K562 (cell line): ENCODE measurements around the gene SENP3. TPM values are rescaled to one million over a fixed set of nuclear protein-coding genes. Genes with fewer than 3 reads are reported as not detected.

Source experiments
- BHLHE40 ChIP-seq: IDR thresholded peaks from 2 replicates; pipeline ENCODE4 v1.6.1; 2011; ENCODE audit warnings: low read length, improper control_type of control experiment
- CHD1 ChIP-seq: fragments of 200-600 bp; sonication (generic); IDR thresholded peaks from one replicate; pipeline ENCODE4 v1.6.1; 2012; ENCODE audit warnings: mild to moderate bottlenecking, moderate library complexity, low read length, inconsistent platforms
- CSDE1 ChIP-seq, 2 experiments: fragments of 450-650 bp; IDR thresholded peaks; 2 replicates each; pipeline ENCODE4 v1.6.1; 2016; ENCODE audit warnings: mild to moderate bottlenecking in 1 of 2
- ELF2 ChIP-seq: fragments of 250-450 bp; sonication (Bioruptor Pico); IDR thresholded peaks from 2 replicates; pipeline ENCODE4 v1.5.0; 2021; ENCODE audit warnings: mild to moderate bottlenecking
- POLR3A ChIP-seq: IDR thresholded peaks from 2 replicates; pipeline ENCODE4 v1.6.1; 2011; ENCODE audit warnings: borderline replicate concordance, mild to moderate bottlenecking, moderate library complexity; ENCODE audit not compliant: insufficient read length, insufficient read depth; ENCODE audit errors: extremely low read depth
- PYGO2 ChIP-seq: fragments of 450-650 bp; IDR thresholded peaks from 2 replicates; pipeline ENCODE4 v1.6.1; 2016; ENCODE audit warnings: mild to moderate bottlenecking, missing genetic modification characterization, moderate library complexity, missing compliant biosample characterization
- RFX5 ChIP-seq: IDR thresholded peaks from 2 replicates; pipeline ENCODE4 v1.6.1; 2011; ENCODE audit warnings: low read depth, mild to moderate bottlenecking, improper control_type of control experiment, low read length
- TOE1 ChIP-seq, 2 experiments: fragments of 450-650 bp in 1 of 2; sonication (generic) in 1 of 2; formaldehyde crosslinking in 1 of 2; IDR thresholded peaks; 2 replicates each; pipeline versions ENCODE4 v1.7.1 to v1.8.0; 2016 to 2022; ENCODE audit warnings: borderline replicate concordance in 2 of 2, mild to moderate bottlenecking in 2 of 2, antibody characterized with exemption in 1 of 2, inconsistent platforms in 1 of 2, low read depth in 1 of 2, missing genetic modification reagents in 1 of 2, moderate library complexity in 1 of 2
- ZBTB7A ChIP-seq: IDR thresholded peaks from 2 replicates; pipeline ENCODE4 v1.6.1; 2011; ENCODE audit warnings: low read depth, mild to moderate bottlenecking, low read length, moderate library complexity, borderline replicate concordance; ENCODE audit not compliant: control insufficient read depth
- ZNF140 ChIP-seq: fragments of 250-450 bp; sonication (Bioruptor Pico); IDR thresholded peaks from 2 replicates; pipeline ENCODE4 v1.8.0; 2021; ENCODE audit warnings: moderate library complexity, mild to moderate bottlenecking, inconsistent platforms
- ZNF431 ChIP-seq: sonication (generic); formaldehyde crosslinking; IDR thresholded peaks from 2 replicates; pipeline ENCODE4 v1.8.0; 2022; ENCODE audit warnings: mild to moderate bottlenecking, missing genetic modification reagents
- ZNF75A ChIP-seq: fragments of 450-650 bp; formaldehyde crosslinking; IDR thresholded peaks from 2 replicates; pipeline ENCODE4 v1.4.0; 2020; ENCODE audit warnings: mild to moderate bottlenecking
- ZSCAN29 ChIP-seq: fragments of 450-650 bp; IDR thresholded peaks from 2 replicates; pipeline ENCODE4 v1.6.1; 2017
- polyA plus RNA-seq, 8 experiments: library from polyadenylated mRNA; depleted of rRNA in 4 of 8; stranded (reverse) in 5 of 8; unstranded in 3 of 8; fragments of >200 nt; fragmentation: Nextera tagmentation in 2 of 8; fragmentation: Illumina TruSeq in 1 of 8; extraction: Ambion mirVana in 2 of 8; extraction: Trizol in 1 of 8; gene quantifications; 2 replicates each; pipeline versions ENCODE4 v1.2.1 to v1.2.3, GENCODE V29; 2011 to 2014; ENCODE audit warnings: inconsistent platforms in 1 of 8, missing spikeins in 1 of 8
- total RNA-seq, 7 experiments: library from RNA; depleted of rRNA in 6 of 7; stranded (reverse); fragments of >200 nt in 6 of 7; fragmentation: Illumina TruSeq in 2 of 7; extraction: Trizol in 2 of 7; gene quantifications; 2 replicates each; pipeline versions ENCODE4 v1.2.1 to v1.2.3, GENCODE V29; 2011 to 2021; ENCODE audit warnings: low replicate concordance in 1 of 7
- TF ChIP-seq, protein P1 (sequence below): sonication (generic); formaldehyde crosslinking; IDR thresholded peaks from 2 replicates; pipeline ENCODE4 v1.8.1; 2023; ENCODE audit warnings: missing genetic modification reagents, mild to moderate bottlenecking, borderline replicate concordance
- TF ChIP-seq, protein P2 (sequence below): fragments of 450-650 bp; formaldehyde crosslinking; IDR thresholded peaks from 2 replicates; pipeline ENCODE4 v1.4.0; 2020; ENCODE audit warnings: mild to moderate bottlenecking
- TF ChIP-seq, protein P3 (sequence below): fragments of 250-450 bp; sonication (Bioruptor Pico); IDR thresholded peaks from 2 replicates; pipeline ENCODE4 v1.4.0; 2020; ENCODE audit warnings: mild to moderate bottlenecking
- TF ChIP-seq, protein P4 (sequence below), 2 experiments: fragments of 450-650 bp; IDR thresholded peaks; 2 replicates each; pipeline ENCODE4 v1.6.1; 2016

The SENP3 gene
- total and polyA plus RNA-seq, 9 of the 15 experiments (the other 6 are each of a cell fraction or from before 2014, with no cell fraction given) = 0.63 to 102 (median 78.8) TPM

DNA sequence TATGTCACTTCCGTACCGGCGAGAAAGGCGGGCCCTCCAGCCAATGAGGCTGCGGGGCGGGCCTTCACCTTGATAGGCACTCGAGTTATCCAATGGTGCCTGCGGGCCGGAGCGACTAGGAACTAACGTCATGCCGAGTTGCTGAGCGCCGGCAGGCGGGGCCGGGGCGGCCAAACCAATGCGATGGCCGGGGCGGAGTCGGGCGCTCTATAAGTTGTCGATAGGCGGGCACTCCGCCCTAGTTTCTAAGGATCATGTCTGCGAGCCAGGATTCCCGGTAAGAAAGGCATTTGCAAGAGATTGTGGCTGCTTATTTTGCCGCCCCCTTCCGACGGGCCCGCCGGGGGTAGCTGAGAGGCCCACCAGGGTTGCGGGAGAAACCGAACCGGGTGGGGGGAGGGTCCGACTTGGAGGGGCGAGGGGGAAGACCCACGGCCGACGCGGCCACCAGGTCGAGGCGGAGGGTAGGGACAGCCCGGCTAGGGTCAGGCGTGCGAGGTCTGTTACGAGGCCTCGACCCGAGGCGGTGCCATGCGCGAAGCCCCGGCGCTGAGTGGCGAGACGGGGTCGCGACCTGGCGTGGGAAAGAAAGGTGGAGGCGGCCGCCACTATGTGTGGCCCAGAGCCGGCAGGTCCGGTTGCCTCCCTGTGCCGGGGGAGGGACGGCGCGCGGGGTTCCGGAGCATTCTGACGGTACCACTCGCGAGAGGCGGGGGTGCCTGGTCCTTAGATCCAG lies 11.0 kb downstream of the SENP3 start (continued):
- TF ChIP-seq ZBTB7A (peak; percentile 63; the same call in 1 of the 2 replicates), CSDE1 (IDR thresholded peaks at IDR 0.05) (peak in 1 of 2 experiments; percentile 59; a peak in 1 of 4 replicates), CHD1 (peak; percentile 95), RFX5 (no peak), ZNF140 (CRISPR knock-in tag) (no peak), ZSCAN29 (no peak), ZNF431 (no peak), POLR3A (no peak), ELF2 (CRISPR knock-in tag) (peak; percentile 76), TOE1 (IDR thresholded peaks at IDR 0.05; ENCODE audit: borderline replicate concordance) (0 out of 2 replicates have a peak, but pooled peaks have one; percentile 14), TOE1 (CRISPR knock-in tag; IDR thresholded peaks at IDR 0.05; ENCODE audit: borderline replicate concordance, low read depth) (no peak), PYGO2 (tag) (no peak), ZNF75A (no peak), BHLHE40 (no peak)
- TF ChIP-seq, protein P1, sequence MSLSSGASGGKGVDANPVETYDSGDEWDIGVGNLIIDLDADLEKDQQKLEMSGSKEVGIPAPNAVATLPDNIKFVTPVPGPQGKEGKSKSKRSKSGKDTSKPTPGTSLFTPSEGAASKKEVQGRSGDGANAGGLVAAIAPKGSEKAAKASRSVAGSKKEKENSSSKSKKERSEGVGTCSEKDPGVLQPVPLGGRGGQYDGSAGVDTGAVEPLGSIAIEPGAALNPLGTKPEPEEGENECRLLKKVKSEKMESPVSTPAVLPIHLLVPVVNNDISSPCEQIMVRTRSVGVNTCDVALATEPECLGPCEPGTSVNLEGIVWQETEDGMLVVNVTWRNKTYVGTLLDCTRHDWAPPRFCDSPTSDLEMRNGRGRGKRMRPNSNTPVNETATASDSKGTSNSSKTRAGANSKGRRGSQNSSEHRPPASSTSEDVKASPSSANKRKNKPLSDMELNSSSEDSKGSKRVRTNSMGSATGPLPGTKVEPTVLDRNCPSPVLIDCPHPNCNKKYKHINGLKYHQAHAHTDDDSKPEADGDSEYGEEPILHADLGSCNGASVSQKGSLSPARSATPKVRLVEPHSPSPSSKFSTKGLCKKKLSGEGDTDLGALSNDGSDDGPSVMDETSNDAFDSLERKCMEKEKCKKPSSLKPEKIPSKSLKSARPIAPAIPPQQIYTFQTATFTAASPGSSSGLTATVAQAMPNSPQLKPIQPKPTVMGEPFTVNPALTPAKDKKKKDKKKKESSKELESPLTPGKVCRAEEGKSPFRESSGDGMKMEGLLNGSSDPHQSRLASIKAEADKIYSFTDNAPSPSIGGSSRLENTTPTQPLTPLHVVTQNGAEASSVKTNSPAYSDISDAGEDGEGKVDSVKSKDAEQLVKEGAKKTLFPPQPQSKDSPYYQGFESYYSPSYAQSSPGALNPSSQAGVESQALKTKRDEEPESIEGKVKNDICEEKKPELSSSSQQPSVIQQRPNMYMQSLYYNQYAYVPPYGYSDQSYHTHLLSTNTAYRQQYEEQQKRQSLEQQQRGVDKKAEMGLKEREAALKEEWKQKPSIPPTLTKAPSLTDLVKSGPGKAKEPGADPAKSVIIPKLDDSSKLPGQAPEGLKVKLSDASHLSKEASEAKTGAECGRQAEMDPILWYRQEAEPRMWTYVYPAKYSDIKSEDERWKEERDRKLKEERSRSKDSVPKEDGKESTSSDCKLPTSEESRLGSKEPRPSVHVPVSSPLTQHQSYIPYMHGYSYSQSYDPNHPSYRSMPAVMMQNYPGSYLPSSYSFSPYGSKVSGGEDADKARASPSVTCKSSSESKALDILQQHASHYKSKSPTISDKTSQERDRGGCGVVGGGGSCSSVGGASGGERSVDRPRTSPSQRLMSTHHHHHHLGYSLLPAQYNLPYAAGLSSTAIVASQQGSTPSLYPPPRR (CRISPR knock-in tag) = no peak
- TF ChIP-seq, protein P2, sequence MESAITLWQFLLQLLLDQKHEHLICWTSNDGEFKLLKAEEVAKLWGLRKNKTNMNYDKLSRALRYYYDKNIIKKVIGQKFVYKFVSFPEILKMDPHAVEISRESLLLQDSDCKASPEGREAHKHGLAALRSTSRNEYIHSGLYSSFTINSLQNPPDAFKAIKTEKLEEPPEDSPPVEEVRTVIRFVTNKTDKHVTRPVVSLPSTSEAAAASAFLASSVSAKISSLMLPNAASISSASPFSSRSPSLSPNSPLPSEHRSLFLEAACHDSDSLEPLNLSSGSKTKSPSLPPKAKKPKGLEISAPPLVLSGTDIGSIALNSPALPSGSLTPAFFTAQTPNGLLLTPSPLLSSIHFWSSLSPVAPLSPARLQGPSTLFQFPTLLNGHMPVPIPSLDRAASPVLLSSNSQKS = no peak
- TF ChIP-seq, protein P3, sequence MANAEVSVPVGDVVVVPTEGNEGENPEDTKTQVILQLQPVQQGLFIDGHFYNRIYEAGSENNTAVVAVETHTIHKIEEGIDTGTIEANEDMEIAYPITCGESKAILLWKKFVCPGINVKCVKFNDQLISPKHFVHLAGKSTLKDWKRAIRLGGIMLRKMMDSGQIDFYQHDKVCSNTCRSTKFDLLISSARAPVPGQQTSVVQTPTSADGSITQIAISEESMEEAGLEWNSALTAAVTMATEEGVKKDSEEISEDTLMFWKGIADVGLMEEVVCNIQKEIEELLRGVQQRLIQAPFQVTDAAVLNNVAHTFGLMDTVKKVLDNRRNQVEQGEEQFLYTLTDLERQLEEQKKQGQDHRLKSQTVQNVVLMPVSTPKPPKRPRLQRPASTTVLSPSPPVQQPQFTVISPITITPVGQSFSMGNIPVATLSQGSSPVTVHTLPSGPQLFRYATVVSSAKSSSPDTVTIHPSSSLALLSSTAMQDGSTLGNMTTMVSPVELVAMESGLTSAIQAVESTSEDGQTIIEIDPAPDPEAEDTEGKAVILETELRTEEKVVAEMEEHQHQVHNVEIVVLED (CRISPR knock-in tag) = no peak
- TF ChIP-seq, protein P4, sequence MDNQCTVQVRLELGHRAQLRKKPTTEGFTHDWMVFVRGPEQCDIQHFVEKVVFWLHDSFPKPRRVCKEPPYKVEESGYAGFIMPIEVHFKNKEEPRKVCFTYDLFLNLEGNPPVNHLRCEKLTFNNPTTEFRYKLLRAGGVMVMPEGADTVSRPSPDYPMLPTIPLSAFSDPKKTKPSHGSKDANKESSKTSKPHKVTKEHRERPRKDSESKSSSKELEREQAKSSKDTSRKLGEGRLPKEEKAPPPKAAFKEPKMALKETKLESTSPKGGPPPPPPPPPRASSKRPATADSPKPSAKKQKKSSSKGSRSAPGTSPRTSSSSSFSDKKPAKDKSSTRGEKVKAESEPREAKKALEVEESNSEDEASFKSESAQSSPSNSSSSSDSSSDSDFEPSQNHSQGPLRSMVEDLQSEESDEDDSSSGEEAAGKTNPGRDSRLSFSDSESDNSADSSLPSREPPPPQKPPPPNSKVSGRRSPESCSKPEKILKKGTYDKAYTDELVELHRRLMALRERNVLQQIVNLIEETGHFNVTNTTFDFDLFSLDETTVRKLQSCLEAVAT (IDR thresholded peaks at IDR 0.05) = peak in 1 of 2 experiments; percentile 64; a peak in 1 of 4 replicates
